NCI-H2107 (cell line): ENCODE measurements around the gene WASL.
"Not testable (repeated sequence)": the region's sequence is repeated elsewhere in the genome, so short reads cannot be mapped to it uniquely, and the experiment has no call there.

Source experiments
- DNase-seq: peaks from one replicate; lab custom pipeline; 2025; lab: John Stamatoyannopoulos, UW

Gene WASL

DNA sequence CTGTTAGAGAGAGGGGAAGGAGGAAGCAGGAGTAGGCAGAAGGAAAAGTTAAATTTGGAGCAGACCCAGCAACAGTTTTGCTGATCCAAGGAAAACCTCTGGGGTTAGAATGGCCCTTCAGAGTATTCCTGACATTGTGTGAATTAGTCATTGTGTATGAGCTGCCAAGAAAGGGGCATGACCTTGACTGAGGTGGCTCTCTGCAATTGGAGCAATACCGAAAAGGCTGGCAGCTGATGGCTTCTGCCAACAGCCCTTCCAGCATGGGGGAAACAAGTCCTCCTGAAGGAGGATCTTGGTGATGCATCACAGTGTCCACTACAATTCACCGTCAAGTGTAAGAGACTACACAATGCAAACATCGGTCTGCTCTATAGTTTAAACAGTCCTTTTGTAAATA, 20.6 kb upstream of the WASL start:
- no peak for DNase-seq

- DNase-seq, result no peak
These were observed 19.7 kb upstream of the WASL start for GRCh38 chr7:123768493-123768892.

GRCh38 chr7:123763191-123763661, 14.4 kb upstream of the WASL start:
- DNase-seq, result no peak

DNA sequence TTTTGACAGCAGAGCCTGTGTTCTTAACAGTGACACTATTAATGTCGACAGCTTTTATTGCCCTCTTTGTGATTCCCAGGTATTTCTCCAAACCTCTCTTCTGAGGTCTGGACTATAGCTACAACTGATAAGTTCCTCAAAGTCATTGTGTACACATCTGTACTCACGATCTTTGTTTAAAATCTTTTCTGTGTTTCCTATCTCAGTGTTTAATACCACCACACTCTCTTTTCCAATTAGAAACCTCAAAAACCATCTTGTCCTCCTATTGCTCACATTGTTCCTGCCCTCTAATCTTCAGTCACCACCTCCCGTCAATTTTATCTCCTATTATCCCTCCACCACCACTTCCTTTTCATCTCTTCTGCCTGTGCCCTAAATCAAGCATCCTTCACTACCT, 12.9 kb upstream of the WASL start:
- DNase-seq, result no peak

- no peak for DNase-seq
These were observed 8.3 kb upstream of the WASL start for GRCh38 chr7:123757095-123757494.

DNA sequence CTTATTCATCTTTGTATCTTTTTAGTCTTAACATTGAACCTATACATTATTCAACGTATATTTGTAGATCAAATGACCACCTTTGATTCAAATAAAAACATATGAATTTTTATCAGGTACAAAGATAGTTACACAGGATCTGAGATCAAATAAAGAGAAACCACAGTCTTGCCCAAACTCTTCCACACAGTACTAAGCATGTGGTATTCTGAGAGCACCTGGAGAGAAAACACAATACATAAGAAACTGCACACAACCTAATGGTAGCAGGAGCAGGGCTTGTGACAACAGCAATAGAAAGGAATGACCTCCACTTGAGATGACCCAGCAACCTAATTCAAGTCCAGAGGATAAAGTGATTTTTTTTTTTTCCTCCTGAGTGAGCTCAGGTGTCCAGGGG, 6.5 kb upstream of the WASL start:
- DNase-seq, result no peak

DNA sequence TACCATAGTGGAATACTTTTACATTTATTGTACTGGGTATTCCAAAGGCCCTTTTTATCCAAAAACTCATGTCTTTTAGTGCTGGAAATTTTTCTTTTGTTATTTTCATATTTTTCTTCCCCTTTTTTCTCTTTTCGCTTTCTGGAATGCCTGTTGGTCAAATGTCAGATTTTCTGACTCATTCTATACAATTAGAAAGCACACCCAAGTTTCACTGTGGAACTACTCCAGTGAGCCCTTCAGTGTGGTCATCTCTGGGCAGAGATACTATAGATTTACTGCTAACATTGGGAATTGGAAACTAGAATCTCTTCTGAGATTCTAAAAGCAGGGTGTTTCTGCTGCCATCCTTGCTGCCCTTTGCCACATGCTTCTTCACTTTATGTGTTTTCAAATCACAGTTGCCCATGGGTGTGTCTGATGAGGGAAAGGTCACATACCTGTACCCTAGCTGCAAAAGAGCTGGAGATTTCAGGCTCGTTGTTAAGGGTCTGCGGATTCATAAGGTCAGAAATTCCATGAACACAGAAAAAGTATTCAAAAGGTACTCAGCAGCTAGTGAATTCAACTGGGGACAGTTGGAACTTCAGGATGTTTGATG, 5.6 kb upstream of the WASL start:
- DNase-seq, result no peak

GRCh38 chr7:123752534-123752933, 3.7 kb upstream of the WASL start:
- DNase-seq, result no peak

GRCh38 chr7:123751821-123752220, 3.0 kb upstream of the WASL start:
- no peak for DNase-seq

DNA sequence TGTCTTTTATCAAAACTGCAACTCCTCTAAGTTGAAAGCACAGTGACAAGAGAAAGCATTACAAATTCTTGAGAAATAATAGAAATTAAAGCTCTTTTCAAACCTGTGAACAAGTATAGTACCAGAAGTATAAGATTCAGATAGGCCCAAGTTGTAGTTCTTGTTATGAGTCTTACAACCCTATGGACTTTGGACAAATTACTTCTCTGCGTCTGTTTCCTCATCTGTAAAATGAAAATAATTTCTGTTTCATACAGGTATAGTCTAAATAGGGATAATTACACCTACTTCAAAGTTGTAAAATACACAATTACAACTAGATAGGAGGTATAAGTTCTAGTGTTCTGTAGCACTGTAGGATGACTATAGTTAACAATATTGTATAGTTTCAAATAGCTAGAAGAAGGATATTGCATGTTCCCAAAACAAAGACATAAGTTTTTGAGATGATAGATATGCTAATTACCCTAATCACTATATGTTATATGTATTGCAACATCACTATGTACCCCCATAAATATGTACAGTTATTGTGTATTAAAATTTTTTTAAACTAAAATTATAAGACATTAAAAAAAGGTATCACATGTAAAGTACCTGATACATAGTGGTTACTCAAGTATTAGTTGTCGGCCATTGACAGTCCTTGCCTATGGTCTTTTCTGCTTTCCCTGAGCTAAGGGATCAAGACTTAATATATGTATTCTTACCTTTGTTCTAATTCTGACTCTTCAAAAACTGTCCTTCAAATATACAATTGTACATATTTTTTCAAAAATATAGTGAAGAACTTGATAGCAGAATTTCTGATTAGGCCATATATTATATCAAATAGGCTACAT, 1.8 kb upstream of the WASL start:
- DNase-seq, result no peak

DNA sequence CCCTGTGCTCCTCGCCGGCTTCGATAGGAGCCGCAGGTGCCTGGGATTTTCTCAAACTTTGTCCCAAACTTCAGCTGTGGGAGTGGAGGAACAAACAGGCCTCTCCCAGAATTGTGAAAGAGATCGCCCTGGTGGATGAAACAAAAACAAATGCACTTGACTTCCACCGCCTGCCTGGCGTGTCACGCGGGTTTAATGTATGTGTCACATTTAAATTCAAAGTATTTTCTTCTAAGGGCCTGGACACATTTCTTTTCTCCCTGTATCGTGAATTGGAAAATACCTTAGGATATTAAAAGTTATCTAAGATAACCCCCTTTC, 694 bp upstream of the WASL start:
- DNase-seq, result no peak

GRCh38 chr7:123748171-123748733, 551 bp downstream of the WASL start:
- no peak for DNase-seq

DNA sequence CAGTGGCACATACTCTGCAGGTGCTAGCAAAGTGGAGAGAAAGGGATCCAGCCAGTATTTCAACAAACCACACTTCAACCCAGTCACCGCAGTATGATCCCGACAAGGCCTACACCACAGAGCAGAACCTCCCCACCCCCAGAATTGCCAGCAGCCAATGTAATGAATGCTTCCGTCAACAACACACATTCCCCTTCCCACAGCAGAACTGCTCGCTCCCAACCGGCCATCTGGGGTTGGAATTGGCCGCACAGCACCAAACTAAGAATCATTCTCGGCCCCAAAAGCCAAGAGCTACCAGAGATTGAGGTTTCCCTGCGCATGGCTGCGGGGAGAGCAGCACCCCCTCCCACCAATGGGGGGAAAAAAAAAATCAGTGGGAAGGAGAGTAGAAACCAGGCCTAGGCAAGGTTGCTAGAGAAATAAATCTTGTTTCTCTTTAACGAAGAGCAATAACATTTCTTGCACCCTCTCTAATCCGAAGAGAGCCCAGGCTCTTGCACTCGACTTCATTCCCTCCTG, 1.1 kb downstream of the WASL start:
- peak; percentile 66 for DNase-seq

GRCh38 chr7:123746931-123747488, 1.8 kb downstream of the WASL start:
- DNase-seq, result no peak

DNA sequence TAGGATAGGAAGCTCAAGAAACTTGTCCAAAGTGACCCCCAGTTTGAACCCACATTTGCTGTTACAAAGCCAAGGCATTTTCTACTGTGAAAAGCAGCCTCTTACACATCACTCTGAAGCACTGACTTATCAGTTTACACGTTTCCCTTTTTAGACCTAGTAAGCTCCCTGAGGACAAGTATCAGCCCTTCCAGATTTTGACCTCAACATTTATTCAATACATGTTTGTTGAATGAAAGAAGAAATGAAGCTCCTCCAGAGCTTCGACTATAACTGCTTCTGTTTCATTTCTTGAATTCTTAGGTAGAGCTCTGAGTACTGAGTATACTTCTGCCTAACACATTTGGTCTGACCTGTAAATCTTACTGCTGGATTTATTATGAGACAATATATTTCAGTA, 2.7 kb downstream of the WASL start:
- no peak for DNase-seq

DNA sequence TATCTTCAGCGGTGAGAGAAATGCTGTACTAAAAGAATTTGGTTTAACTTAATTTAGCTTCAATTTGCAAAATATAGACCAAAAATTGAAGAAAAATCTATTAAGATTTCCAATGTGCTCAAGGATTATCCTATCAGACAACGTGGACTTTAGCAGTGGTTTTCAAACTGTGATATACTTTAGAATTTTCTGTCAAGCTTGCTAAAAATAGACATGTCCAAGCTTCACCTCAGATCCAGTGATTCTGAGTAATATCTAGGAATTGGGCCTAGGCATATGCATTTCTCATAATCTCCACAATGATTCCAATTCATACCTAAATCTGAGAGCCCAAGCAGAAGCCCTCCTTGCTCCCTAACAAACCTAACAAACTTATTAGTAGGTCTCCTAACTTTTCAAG, 3.4 kb downstream of the WASL start:
- DNase-seq, result no peak

- no peak for DNase-seq
These were observed 4.4 kb downstream of the WASL start for GRCh38 chr7:123744416-123744815.

DNA sequence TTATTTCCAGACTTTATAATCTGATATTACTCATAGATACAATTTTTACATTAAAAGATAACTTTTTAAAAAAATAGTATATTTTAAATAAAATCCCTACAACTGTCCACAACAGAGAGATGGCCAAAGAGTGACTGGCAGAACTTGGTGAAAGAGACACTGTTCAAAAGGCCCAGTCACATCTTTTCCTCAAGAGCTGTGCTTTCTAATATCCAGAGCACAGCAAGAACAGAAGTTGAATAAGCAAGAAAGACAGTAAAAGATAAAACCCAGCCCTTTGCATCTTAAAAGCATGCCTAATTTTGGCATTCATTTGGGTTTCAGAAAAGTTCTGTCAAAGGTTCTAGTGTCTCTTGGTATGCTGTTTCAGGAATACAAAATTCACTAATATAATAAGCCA, 6.9 kb downstream of the WASL start:
- no peak for DNase-seq

DNA sequence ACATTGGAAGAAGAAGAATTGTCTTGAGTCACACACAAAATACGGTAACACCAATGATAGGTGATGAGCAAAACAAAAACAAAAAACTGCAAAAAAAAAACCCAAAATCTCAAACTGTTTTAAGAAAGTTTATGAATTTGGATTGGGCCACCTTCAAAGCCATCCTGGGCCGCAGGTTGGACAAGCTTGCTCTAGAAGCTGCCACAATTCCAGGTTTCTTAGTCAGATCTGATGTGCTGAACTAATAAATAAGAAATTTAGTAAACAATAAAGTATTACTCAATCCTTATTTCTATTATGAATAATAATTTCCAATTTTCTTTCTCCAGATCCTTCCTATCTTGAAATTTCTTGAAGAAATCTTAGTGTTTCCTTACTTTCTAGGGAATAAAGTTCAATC, 10.0 kb downstream of the WASL start:
- DNase-seq, result no peak

DNA sequence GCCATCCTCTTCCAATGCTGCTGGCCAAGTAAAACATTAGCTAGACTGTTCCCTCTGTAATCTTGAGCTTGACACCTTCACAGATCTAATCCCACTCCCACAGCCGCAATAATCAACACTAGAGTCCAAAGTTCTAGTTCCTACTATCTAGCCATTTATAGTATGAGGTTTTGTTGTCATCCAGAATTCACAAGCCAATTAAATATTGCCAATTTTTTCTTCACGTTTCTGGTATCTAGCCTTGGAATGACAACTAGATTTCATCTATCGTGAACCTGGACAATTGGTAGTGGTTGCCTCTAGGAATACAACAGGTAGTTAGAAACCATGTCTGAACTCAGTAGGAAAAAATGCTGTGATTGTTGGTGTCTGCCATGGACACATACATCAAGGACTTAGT, 10.4 kb downstream of the WASL start:
- DNase-seq, result no peak

DNA sequence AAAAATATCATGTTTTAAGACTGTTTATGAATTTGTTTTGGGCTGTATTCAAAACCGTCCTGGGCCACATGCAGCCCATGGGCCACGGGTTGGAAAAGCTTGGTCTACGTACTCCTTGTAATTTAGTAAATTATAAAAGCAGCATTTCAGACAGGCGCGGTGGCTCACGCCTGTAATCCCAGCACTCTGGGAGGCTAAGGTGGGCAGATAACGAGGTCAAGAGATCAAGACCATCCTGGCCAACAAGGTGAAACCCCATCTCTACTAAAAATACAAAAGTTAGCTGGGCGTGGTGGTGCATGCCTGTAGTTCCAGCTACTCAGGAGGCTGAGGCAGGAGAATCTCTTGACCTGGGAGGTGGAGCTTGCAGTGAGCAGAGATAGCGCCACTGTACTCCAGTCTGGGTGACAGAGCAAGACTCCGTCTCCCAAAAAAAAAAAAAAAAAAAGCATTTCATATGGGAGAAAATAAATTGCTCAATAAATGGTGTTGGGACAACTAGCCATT, 11.6 kb downstream of the WASL start:
- DNase-seq, result not testable (repeated sequence)

DNA sequence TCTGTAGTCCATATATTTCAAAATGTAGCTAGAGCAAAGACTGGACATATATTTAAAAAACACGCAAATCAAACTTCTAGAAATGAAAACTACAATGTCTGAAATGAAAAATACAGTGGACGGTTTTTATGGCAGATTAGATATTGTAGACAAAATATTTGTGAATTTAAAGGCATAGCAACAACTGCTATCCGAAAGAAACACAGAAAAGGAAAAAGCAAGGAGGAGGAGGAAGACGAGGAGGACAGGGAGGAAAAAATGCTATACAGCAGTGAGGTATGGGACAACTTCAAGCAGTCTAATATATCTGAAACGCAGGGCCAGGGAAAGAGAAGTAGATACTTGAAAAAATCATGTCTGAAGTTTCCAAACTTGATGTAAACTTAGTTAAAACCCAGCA, 13.3 kb downstream of the WASL start:
- no peak for DNase-seq

GRCh38 chr7:123734498-123734897, 14.3 kb downstream of the WASL start:
- no peak for DNase-seq
